H1 (cell line): Measurements from ENCODE around the gene LHX2. TPM values are rescaled to one million over a fixed set of nuclear protein-coding genes. Genes with fewer than 3 reads are reported as not detected.

Experiments used
- CTCF ChIA-PET: fragments of 300-600 bp; sonication (Branson Sonifier 250); formaldehyde crosslinking; loops from one replicate; lab custom pipeline; 2021; ENCODE audit not compliant: partially characterized antibody; lab: Charles Lee
- POLR2A ChIA-PET: fragments of 300-600 bp; sonication (Branson Sonifier 250); formaldehyde crosslinking; loops from one replicate; lab custom pipeline; 2021; ENCODE audit warnings: inconsistent platforms; ENCODE audit not compliant: partially characterized antibody; lab: Charles Lee
- DNase-seq, 2 experiments: peaks; one replicate each; pipeline versions ENCODE4 v3.0.0 to v3.0.0-alpha.2; 2010 to 2022; ENCODE audit warnings: low spot score in 2 of 2, low read depth in 1 of 2, mixed read lengths in 1 of 2
- FAIRE-seq: peaks from 2 replicates; lab custom pipeline; 2011; peaks lifted over from hg19 to GRCh38; lab: Jason Lieb, UNC
- H2AFZ ChIP-seq: 2 replicates; pipeline ENCODE4 v1.8.1; 2012; ENCODE audit warnings: low read length, inconsistent platforms
- H2AK5ac ChIP-seq: 2 replicates; pipeline ENCODE4 v1.6.1; 2013; ENCODE audit warnings: low read depth, low read length
- H2BK120ac ChIP-seq: replicated peaks from 2 replicates; pipeline ENCODE3; 2013; ENCODE audit warnings: low read depth, low read length, inconsistent platforms
- H2BK12ac ChIP-seq: 2 replicates; pipeline ENCODE4 v1.6.1; 2013; ENCODE audit warnings: low read depth, low read length
- H2BK15ac ChIP-seq: 2 replicates; pipeline ENCODE4 v1.6.1; 2013; ENCODE audit warnings: low read length
- H2BK20ac ChIP-seq: 2 replicates; pipeline ENCODE4 v1.6.1; 2013; ENCODE audit warnings: low read length
- H2BK5ac ChIP-seq: 2 replicates; pipeline ENCODE4 v1.6.1; 2013; ENCODE audit warnings: low read depth, low read length
- H3K14ac ChIP-seq: 2 replicates; pipeline ENCODE4 v1.6.1; 2013; ENCODE audit warnings: inconsistent platforms; ENCODE audit not compliant: insufficient read length
- H3K18ac ChIP-seq: 2 replicates; pipeline ENCODE4 v1.6.1; 2013; ENCODE audit warnings: low read length; ENCODE audit errors: extremely low read depth
- H3K23ac ChIP-seq: 2 replicates; pipeline ENCODE4 v1.6.1; 2013; ENCODE audit warnings: inconsistent platforms; ENCODE audit not compliant: insufficient read length
- H3K23me2 ChIP-seq: 2 replicates; pipeline ENCODE4 v1.6.1; 2013; ENCODE audit warnings: low read depth, low read length
- H3K27ac ChIP-seq: 2 replicates; pipeline ENCODE4 v1.6.1; 2011; ENCODE audit warnings: low read depth, low read length, inconsistent platforms
- H3K27me3 ChIP-seq, 4 experiments: replicated peaks in 1 of 4; 1 replicate in 1 of 4; 2 replicates in 3 of 4; pipeline versions ENCODE4 v1.6.1 to v1.8.1; 2011 to 2013; ENCODE audit warnings: low read length in 3 of 4, mild to moderate bottlenecking in 3 of 4, inconsistent platforms in 2 of 4, mixed read lengths in 2 of 4, moderate library complexity in 1 of 4; ENCODE audit not compliant: control insufficient read depth in 3 of 4, insufficient read depth in 3 of 4; ENCODE audit errors: extremely low read depth in 1 of 4
- H3K36me3 ChIP-seq, 4 experiments: 2 replicates each; pipeline versions ENCODE4 v1.6.1 to v1.8.1; 2011 to 2013; ENCODE audit warnings: mild to moderate bottlenecking in 4 of 4, low read length in 3 of 4, moderate library complexity in 2 of 4, control low read depth in 1 of 4, inconsistent platforms in 1 of 4; ENCODE audit not compliant: insufficient read depth in 4 of 4, control insufficient read depth in 2 of 4
- H3K4ac ChIP-seq: replicated peaks from 2 replicates; pipeline ENCODE3; 2013; ENCODE audit warnings: low read length, low read depth, mixed read lengths, inconsistent platforms; ENCODE audit not compliant: insufficient read length
- H3K4me1 ChIP-seq, 4 experiments: replicated peaks in 1 of 4; 1 replicate in 1 of 4; 2 replicates in 3 of 4; pipeline versions ENCODE4 v1.6.1 to v1.8.1; 2011 to 2013; ENCODE audit warnings: low read length in 3 of 4, inconsistent platforms in 2 of 4, mixed read lengths in 1 of 4; ENCODE audit not compliant: insufficient read depth in 4 of 4, control insufficient read depth in 3 of 4
- H3K4me2 ChIP-seq, 2 experiments: 2 replicates each; pipeline versions ENCODE4 v1.6.1 to v1.8.1; 2011 to 2013; ENCODE audit warnings: low read depth in 2 of 2, low read length in 2 of 2, control low read depth in 1 of 2, inconsistent platforms in 1 of 2, mild to moderate bottlenecking in 1 of 2; ENCODE audit not compliant: insufficient read depth in 1 of 2
- H3K4me3 ChIP-seq, 4 experiments: fragments of 200-600, 300-600 bp in 1 of 4; sonication (generic), shearing (Covaris generic), sonication (Bioruptor Twin) in 1 of 4; 2 replicates each; pipeline versions ENCODE4 v1.5.1 to v1.8.1; 2011 to 2016; ENCODE audit warnings: low read length in 4 of 4, low read depth in 3 of 4, control low read depth in 2 of 4, inconsistent platforms in 2 of 4, mild to moderate bottlenecking in 2 of 4, mixed read lengths in 1 of 4, moderate library complexity in 1 of 4; ENCODE audit not compliant: insufficient read depth in 2 of 4; ENCODE audit errors: extremely low read depth in 1 of 4
- H3K56ac ChIP-seq: replicated peaks from 2 replicates; pipeline ENCODE3; 2013; ENCODE audit warnings: low read depth, mild to moderate bottlenecking, mixed read lengths, low read length, inconsistent platforms; ENCODE audit not compliant: insufficient read length
- H3K79me1 ChIP-seq: 2 replicates; pipeline ENCODE4 v1.6.1; 2013; ENCODE audit warnings: low read depth, low read length, control low read depth
- H3K79me2 ChIP-seq, 2 experiments: 2 replicates each; pipeline versions ENCODE4 v1.6.1 to v1.8.1; 2012 to 2013; ENCODE audit warnings: low read length in 2 of 2, mild to moderate bottlenecking in 2 of 2, inconsistent platforms in 1 of 2; ENCODE audit not compliant: insufficient read depth in 2 of 2, control insufficient read depth in 1 of 2
- H3K9ac ChIP-seq, 4 experiments: replicated peaks in 1 of 4; 1 replicate in 1 of 4; 2 replicates in 3 of 4; pipeline versions ENCODE4 v1.6.1 to v1.8.1; 2011 to 2013; ENCODE audit warnings: low read depth in 3 of 4, low read length in 3 of 4, control low read depth in 2 of 4, mild to moderate bottlenecking in 2 of 4, moderate library complexity in 2 of 4, inconsistent platforms in 1 of 4; ENCODE audit errors: extremely low read depth in 1 of 4
- H3K9me3 ChIP-seq, 2 experiments: 2 replicates each; pipeline versions ENCODE4 v1.6.1 to v1.8.1; 2012 to 2013; ENCODE audit warnings: mild to moderate bottlenecking in 2 of 2, moderate library complexity in 2 of 2, control low read depth in 1 of 2, inconsistent platforms in 1 of 2, low read depth in 1 of 2, low read length in 1 of 2, mixed read lengths in 1 of 2; ENCODE audit not compliant: insufficient read depth in 2 of 2
- H4K20me1 ChIP-seq, 2 experiments: replicated peaks in 1 of 2; 2 replicates each; pipeline versions ENCODE3 to v1.8.1; 2011 to 2013; ENCODE audit warnings: inconsistent platforms in 2 of 2, low read length in 2 of 2, mild to moderate bottlenecking in 1 of 2; ENCODE audit not compliant: insufficient read depth in 2 of 2, control insufficient read depth in 1 of 2
- H4K5ac ChIP-seq: 2 replicates; pipeline ENCODE4 v1.6.1; 2013; ENCODE audit warnings: low read length, low read depth, mixed read lengths, inconsistent platforms; ENCODE audit not compliant: insufficient read length
- H4K8ac ChIP-seq: 2 replicates; pipeline ENCODE4 v1.8.0; 2013; ENCODE audit warnings: mild to moderate bottlenecking, moderate library complexity, low read length, inconsistent platforms; ENCODE audit not compliant: insufficient read depth; ENCODE audit errors: extremely low read depth
- H4K91ac ChIP-seq: replicated peaks from 2 replicates; pipeline ENCODE3; 2013; ENCODE audit warnings: low read length, mixed read lengths, inconsistent platforms; ENCODE audit not compliant: insufficient read length
- WGBS, 2 experiments: shearing (Covaris generic) in 1 of 2; methylation state at CpG; one replicate each; pipeline versions ENCODE4 v1.1.6 to v1.1.7; 2013 to 2015; ENCODE audit warnings: low lambda C conversion rate in 2 of 2, mixed read lengths in 2 of 2, inconsistent platforms in 1 of 2, low coverage in 1 of 2, missing lambda C conversion rate in 1 of 2; ENCODE audit not compliant: insufficient replicate concordance in 2 of 2, insufficient coverage in 1 of 2, insufficient read length in 1 of 2; ENCODE audit errors: extremely low coverage in 1 of 2, missing lambda C conversion rate in 1 of 2; 5-methylcytosine and 5-hydroxymethylcytosine counted together
- polyA plus RNA-seq, 7 experiments: library from polyadenylated mRNA; depleted of rRNA in 3 of 7; stranded (reverse) in 5 of 7; unstranded in 2 of 7; fragments of >200 nt in 5 of 7; fragments of 200-250 nt in 2 of 7; gene quantifications; 1 replicate in 5 of 7; 2 replicates in 1 of 7; 4 replicates in 1 of 7; pipeline versions ENCODE4 v1.2.1 to v1.2.3, GENCODE V29; 2011 to 2013; ENCODE audit warnings: missing spikeins in 2 of 7, mixed read lengths in 2 of 7
- total RNA-seq: library from RNA; stranded (reverse); fragmentation: NEBNext Ultra II Directional; extraction: Animal tissue kit (Norgen Biotek cat#: 25700); gene quantifications from 2 replicates; pipeline ENCODE4 v1.2.1, GENCODE V29; 2021
- TF ChIP-seq, protein P1 (sequence below): IDR thresholded peaks from 2 replicates; pipeline ENCODE4 v1.6.1; 2011; ENCODE audit warnings: low read length, improper control_type of control experiment

LHX2 gene
- total and polyA plus RNA-seq, 2 of the 8 experiments (the other 6 are each of a cell fraction or from before 2014, with no cell fraction given), result 0.11 to 0.86 TPM

DNA sequence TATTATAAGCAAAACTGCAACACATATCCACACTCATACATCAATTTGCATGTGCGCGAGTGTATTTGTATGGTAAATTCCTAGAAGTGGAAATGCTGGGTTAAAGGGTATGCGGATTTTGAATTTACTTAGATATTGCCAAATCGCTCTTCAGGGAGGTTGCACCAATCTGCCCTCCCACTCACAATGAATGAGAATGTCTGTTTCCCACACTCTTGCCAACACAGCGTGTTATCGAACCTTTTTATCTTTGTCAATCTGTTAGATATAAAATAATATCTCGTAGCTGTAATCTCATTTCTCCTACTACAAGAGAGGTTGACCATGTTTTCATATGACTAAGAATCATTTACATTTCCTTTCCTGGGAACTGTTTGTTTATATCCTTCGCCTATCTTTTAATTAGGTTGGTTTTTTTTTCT lies 35.7 kb downstream of the LHX2 start:
- Histone ChIP-seq H3K27ac (no peak overlapping the region), H2AK5ac (no peak overlapping the region), H3K18ac (no peak overlapping the region), H4K20me1 (peaks cover 0 to 1% of the 10 kb centered on the region in 2 experiments), H2BK15ac (no peak overlapping the region), H3K56ac (no peak overlapping the region), H3K14ac (no peak overlapping the region), H2BK12ac (no peak overlapping the region), H4K8ac (no peak overlapping the region), H3K23ac (no peak overlapping the region), H3K4me1 (peaks cover 0 to 3% (median under 1%) of the 10 kb centered on the region in 4 experiments; a peak in 1 of 7 replicates), H3K79me1 (no peaks in the 10 kb centered on the region), H3K4ac (no peak overlapping the region), H3K23me2 (peaks cover 2% of the 10 kb centered on the region; the same call in 1 of the 2 replicates), H3K79me2 (no peaks in the 10 kb centered on the region), H2BK20ac (no peak overlapping the region), H2BK120ac (no peak overlapping the region), H3K27me3 (peaks cover 3 to 25% (median 20%) of the 10 kb centered on the region in 4 experiments), H2AFZ (no peak overlapping the region), H3K9me3 (no peaks in the 10 kb centered on the region), H2BK5ac (no peak overlapping the region), H3K4me3 (no peak overlapping the region), H4K91ac (no peak overlapping the region), H3K36me3 (no peaks in the 10 kb centered on the region), H4K5ac (no peak overlapping the region), H3K4me2 (no peak overlapping the region), H3K9ac (no peak overlapping the region)
- TF ChIP-seq, protein P1, sequence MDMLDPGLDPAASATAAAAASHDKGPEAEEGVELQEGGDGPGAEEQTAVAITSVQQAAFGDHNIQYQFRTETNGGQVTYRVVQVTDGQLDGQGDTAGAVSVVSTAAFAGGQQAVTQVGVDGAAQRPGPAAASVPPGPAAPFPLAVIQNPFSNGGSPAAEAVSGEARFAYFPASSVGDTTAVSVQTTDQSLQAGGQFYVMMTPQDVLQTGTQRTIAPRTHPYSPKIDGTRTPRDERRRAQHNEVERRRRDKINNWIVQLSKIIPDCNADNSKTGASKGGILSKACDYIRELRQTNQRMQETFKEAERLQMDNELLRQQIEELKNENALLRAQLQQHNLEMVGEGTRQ, result no peak
- ChIA-PET POLR2A (no interaction called here), CTCF (no interaction called here)
- 87% methylated on average over 8 of the region's 8 CpGs; no CpG with 5 or more reads in 1 of the 2 experiments for WGBS, 2 experiments
- FAIRE-seq (no peak), DNase-seq (no peak)
